NCI-H146 (cell line): ENCODE measurements around the gene C20orf202.
"Not testable (repeated sequence)": the region's sequence is repeated elsewhere in the genome, so short reads cannot be mapped to it uniquely, and the experiment has no call there.

Experiments used
- DNase-seq: peaks from one replicate; lab custom pipeline; 2025; lab: John Stamatoyannopoulos, UW

C20orf202 gene

DNA sequence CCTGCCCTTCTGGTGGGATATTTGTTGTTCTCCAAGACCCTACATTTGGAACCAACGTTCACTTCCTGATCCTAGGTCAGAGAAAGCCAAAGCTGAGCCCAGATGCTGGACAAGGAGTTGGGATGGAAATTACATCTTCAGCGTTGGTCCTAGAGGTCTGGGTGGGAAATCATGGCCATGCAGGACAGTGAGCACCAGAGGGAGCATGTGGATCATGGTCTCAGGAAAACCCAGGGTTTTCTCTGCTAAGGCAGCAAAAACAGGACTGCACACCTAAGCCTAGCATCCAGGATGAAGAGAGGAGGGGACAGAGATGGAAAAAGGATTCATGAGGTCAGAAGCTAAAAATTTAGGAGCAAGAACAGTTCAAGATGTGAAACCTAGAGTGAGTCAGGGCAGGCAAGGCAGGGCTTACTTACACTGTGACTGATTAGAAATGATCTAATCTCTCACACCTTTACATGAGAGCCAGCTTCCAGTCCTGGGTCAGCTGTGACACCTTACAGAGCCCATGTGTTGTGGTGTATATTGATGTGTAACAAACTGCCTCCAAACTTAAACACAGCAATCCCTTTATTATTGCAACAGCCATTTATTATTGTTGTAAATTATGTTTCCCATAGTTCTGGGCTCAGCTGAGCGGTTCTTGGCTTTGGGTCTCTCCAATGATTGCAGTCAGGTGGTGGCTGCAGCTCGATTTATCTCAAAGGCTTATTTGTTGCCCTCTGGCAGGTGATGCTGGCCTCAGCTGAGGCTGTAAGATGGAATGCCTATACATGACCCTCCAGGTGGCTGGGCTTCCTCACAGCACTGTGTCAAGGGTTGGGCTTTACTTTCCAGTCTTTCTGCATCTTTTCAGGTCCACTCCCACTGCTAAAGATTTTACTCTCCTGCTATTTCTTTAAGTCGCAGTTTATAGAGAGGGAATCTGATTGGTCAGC, 6.5 kb downstream of the C20orf202 start:
- no peak for DNase-seq

DNA sequence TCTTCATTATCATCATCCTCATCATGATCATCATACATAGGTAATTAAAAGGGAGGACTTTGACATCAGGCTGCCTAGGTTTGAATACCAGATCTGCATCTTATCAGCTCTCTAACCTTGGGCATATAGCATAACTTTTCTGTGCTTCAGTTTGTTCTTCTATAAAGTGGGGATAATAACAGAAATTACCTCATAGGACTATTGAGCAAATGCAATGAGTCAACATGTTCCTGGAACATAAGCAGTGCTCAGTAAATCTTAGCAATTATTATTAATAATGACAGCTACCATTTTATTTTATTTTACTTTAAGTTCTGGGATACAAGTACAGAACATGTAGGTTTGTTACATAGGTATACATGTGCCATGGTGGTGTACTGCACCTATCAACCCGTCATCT, 7.2 kb downstream of the C20orf202 start:
- no peak for DNase-seq

GRCh38 chr20:1212023-1212422, 8.8 kb downstream of the C20orf202 start:
- no peak for DNase-seq

GRCh38 chr20:1212607-1213396, 9.5 kb downstream of the C20orf202 start:
- DNase-seq = peak; percentile 68

DNA sequence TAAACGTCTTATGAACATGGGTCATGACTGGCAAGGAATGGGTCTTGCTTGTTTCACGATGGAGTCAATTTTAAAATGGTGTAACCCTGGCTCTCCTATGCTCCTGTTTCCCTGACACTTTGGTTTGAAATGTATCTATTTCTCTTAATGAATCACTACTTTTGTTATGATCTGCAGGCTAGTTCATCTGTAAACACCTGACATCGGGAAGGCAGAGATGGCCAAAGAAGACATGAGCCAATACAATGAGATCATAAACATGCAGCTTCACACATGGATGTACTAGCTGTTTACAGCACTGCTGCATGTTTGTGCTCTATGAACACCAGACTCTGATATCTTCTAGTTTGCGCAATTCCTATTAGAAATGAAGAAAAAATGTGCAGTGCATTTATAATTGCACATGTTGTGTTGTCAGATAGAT, 11.6 kb downstream of the C20orf202 start:
- no peak for DNase-seq

GRCh38 chr20:1215386-1216170, 12.3 kb downstream of the C20orf202 start:
- DNase-seq = no peak

- not testable (repeated sequence) for DNase-seq
Measured at GRCh38 chr20:1216527-1217427, 13.5 kb downstream of the C20orf202 start.

- DNase-seq = not testable (repeated sequence)
Measured at GRCh38 chr20:1222750-1223149, 19.5 kb downstream of the C20orf202 start.

DNA sequence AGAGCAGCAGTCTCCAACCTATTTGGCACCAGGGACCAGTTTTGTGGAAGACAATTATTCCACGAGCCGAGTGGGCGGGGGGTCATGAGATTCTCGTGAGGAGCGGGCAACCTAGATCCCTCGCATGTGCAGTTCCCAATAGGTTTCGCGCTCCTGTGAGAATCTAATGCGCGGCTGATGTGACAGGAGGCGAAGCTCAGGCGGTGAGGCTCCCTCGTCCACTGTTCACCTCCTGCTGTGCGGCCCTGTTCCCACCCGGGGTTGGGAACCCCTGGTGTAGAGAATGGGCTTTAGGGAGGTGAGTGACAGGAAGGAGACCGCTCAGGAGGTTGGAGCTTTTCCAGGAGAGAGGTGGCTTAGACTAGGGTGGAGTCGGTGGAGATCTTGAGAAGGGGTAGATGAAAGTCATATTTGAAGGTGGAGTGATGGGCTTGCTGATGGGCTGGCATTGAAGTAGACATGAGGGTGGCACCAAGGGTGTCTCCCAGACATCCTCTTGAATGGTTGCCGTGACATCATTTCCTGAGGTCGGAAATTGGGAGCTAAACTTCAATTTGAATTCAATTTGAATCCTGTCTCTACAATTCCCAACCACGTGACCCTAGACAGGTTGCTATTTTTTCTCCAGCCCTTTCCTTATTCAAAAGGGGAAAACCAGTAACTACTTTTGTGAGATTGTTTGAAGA, 21.1 kb downstream of the C20orf202 start:
- no peak for DNase-seq

DNA sequence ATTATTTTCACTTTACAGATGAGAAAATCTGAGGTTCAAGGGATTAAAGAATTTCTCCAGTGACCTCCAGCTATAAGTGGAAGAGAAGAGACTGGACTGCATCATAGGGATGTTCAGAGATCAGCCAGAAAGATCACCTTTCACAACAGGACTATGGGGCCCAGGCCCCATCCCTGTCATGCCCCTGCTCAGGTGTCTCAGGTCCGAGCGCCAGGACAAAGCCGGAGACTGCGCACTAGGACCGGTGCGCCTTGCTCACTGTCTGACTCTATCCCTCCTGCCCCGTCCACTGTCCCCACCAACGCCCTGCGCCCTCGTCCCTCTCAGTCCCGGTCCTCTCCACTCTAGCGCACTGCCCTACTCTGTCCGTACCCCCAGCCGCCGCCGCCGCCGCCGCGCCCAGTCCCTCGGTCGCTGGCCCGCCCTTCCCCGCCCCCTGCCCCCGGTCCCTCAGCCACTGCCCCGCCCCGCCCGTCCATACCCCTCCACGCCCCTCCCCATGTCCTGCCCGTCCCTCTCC, 22.1 kb downstream of the C20orf202 start:
- DNase-seq = peak; percentile 92

- DNase-seq = peak; percentile 85
Measured at GRCh38 chr20:1225783-1226654, 22.8 kb downstream of the C20orf202 start, which contains the start of gene RAD21L1. Gene RAD21L1, plus strand, starts transcription at chr20:1226044. Its CDS starts 2,410 bp downstream, at chr20:1228454.

DNA sequence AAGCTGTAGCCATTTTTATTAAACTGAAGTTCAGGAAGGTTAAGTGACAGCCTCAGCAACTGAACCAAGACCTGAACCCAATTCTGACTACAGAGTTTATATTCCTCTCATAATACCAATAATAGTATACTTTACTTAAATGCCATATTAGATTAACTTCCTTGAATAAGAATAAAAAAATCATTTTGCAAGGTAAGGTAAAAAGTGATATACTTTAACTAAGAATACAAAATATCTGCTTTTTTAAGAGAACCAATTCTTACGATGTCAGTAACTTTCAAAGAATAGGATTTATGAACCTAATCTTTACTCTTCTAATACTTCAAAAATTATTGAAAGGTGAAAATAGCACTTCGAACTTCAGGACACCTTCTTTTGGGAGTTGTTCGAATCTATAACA, 26.3 kb downstream of the C20orf202 start:
- DNase-seq = no peak

- DNase-seq = no peak
Measured at GRCh38 chr20:1232286-1233111, 29.2 kb downstream of the C20orf202 start.

- no peak for DNase-seq
Measured at GRCh38 chr20:1240549-1240948, 37.3 kb downstream of the C20orf202 start.

DNA sequence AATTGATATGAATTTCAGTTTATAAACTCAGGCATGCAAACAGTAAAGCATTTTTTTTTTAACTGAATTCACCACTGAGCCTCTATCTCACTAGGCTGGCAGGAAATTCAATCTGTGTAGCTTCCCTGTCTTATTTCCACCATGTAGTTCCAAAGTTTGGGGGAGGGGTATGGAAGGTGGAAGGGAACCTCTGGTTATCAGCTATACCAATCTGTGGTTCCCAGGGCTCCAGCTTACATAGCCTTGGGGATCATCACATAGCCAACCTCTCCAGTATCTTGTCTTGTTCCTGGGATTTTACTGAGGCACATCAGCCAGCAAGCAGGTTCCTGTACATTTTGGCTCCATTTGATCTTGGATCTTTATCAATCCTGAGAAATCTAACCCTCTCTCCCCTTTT, 38.2 kb downstream of the C20orf202 start:
- no peak for DNase-seq

GRCh38 chr20:1242099-1242498, 38.8 kb downstream of the C20orf202 start:
- DNase-seq = no peak

GRCh38 chr20:1242530-1242929, 39.3 kb downstream of the C20orf202 start:
- no peak for DNase-seq

GRCh38 chr20:1245578-1245977, 42.3 kb downstream of the C20orf202 start:
- no peak for DNase-seq
